ENCODE data around the gene HIRA. TPM values are rescaled to one million over a fixed set of nuclear protein-coding genes. Genes with fewer than 3 reads are reported as not detected.

Gene HIRA
- total RNA-seq, 3 donors from 2014 or later: 13.5 to 22.9 (median 18.4) TPM

- Histone ChIP-seq H3K9me3 (no peaks in the 10 kb centered on the region), H3K4me1 (no peaks in the 10 kb centered on the region), H3K27me3 (no peaks in the 10 kb centered on the region), H3K27ac (no peak overlapping the region), H3K4me3 (no peak overlapping the region), H3K36me3 (peaks cover 10% of the 10 kb centered on the region)
- intact Hi-C loops (cut with DNase I; ENCODE audit: low total_unique reads): no loop called here
- TF ChIP-seq, protein P1, sequence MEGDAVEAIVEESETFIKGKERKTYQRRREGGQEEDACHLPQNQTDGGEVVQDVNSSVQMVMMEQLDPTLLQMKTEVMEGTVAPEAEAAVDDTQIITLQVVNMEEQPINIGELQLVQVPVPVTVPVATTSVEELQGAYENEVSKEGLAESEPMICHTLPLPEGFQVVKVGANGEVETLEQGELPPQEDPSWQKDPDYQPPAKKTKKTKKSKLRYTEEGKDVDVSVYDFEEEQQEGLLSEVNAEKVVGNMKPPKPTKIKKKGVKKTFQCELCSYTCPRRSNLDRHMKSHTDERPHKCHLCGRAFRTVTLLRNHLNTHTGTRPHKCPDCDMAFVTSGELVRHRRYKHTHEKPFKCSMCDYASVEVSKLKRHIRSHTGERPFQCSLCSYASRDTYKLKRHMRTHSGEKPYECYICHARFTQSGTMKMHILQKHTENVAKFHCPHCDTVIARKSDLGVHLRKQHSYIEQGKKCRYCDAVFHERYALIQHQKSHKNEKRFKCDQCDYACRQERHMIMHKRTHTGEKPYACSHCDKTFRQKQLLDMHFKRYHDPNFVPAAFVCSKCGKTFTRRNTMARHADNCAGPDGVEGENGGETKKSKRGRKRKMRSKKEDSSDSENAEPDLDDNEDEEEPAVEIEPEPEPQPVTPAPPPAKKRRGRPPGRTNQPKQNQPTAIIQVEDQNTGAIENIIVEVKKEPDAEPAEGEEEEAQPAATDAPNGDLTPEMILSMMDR (IDR thresholded peaks at IDR 0.05): no peak
- TF ChIP-seq POLR2AphosphoS5 (IDR thresholded peaks at IDR 0.05) (no peak), POLR2A (IDR thresholded peaks at IDR 0.05) (no peak)
- DNase-seq (ENCODE audit: low spot score in 2 of 2): no peak
Measured at GRCh38 chr22:19360300-19360792, 71.2 kb downstream of the HIRA start.

- intact Hi-C loops (cut with DNase I; ENCODE audit: low total_unique reads): no loop called here
- H3K4me1 ChIP-seq: no peaks in the 10 kb centered on the region
- no peak for DNase-seq (ENCODE audit: low spot score in 2 of 2)
- no peaks in the 10 kb centered on the region for H3K9me3 ChIP-seq
- no peaks in the 10 kb centered on the region for H3K27me3 ChIP-seq
- no peak overlapping the region for H3K4me3 ChIP-seq
- H3K36me3 ChIP-seq: peaks cover 10% of the 10 kb centered on the region
- no peak overlapping the region for H3K27ac ChIP-seq
- no peak for TF ChIP-seq POLR2A (IDR thresholded peaks at IDR 0.05)
- TF ChIP-seq POLR2AphosphoS5 (IDR thresholded peaks at IDR 0.05): no peak
- TF ChIP-seq, protein P1 (IDR thresholded peaks at IDR 0.05): no peak
Measured at GRCh38 chr22:19359554-19360299, 71.8 kb downstream of the HIRA start.

DNA sequence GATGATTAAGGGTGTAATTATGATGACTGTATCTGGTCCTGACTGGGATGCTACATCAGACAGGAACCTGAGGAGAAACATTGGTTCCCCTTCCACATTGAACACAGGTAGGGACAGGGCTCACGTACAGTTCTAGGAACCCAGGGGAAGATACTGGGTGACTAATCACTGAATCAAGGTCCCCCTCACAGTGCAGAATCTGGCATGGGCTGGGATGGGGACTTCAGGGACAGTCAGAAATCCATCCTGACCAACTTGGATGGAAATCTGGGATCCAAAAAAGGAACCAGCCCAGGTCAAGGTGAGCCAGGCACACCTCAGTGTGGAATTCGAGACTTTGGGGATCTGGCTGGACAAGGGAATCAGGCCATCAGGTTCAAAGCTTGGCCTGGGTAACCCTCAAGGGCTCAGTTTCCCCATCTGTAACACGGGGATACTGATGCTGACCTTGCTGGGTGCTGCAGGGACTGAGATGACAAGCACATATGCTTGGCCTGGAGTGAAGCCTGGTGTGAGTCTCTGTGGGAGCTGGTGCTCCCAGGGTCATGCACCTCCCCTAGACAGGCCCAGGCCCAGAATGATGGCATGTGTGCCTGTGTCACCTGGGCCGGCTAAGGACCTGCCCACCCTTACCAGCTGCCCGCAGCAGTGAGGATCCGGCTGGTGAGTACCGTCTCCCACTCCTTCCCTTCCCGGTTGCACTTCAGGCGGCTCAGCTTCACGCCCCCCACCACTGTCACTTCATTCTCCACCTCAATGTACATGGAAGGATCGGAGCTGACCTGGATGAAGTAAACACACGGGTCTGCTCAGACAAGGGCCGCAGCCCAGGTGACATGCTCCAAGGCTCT, 72.6 kb downstream of the HIRA start:
- H3K27me3 ChIP-seq: no peaks in the 10 kb centered on the region
- no peaks in the 10 kb centered on the region for H3K9me3 ChIP-seq
- TF ChIP-seq, protein P1 (IDR thresholded peaks at IDR 0.05): no peak
- TF ChIP-seq POLR2A (IDR thresholded peaks at IDR 0.05): no peak
- no peak for TF ChIP-seq POLR2AphosphoS5 (IDR thresholded peaks at IDR 0.05)
- H3K4me1 ChIP-seq: no peaks in the 10 kb centered on the region
- H3K36me3 ChIP-seq: peaks cover 10% of the 10 kb centered on the region
- H3K27ac ChIP-seq: no peak overlapping the region
- no peak for DNase-seq (ENCODE audit: low spot score in 2 of 2)
- no peak overlapping the region for H3K4me3 ChIP-seq
- intact Hi-C loops (cut with DNase I; ENCODE audit: low total_unique reads): no loop called here

DNA sequence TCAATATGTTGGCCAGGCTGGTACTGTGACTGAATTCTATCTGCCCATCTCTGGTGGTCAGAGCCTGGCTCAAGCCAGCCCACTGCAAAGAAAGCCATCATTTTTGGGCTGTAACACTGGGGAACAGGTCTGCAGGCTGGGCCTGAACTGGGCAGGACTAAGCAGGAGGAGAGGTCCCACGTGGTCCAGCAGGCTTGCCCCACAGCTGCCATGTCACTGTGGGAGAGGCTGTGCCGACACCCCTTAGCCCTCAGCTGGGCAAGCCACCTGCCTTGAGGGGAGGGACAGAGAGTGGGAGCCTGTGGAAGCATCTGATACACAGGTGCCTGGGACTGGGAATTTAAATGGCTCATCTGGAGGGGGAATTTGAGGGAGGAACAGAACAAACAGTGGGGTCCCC, 73.3 kb downstream of the HIRA start:
- no peaks in the 10 kb centered on the region for H3K4me1 ChIP-seq
- H3K36me3 ChIP-seq: peaks cover 10% of the 10 kb centered on the region
- no peak for DNase-seq (ENCODE audit: low spot score in 2 of 2)
- no peak overlapping the region for H3K4me3 ChIP-seq
- no peaks in the 10 kb centered on the region for H3K9me3 ChIP-seq
- H3K27ac ChIP-seq: no peak overlapping the region
- intact Hi-C loops (cut with DNase I; ENCODE audit: low total_unique reads): no loop called here
- no peaks in the 10 kb centered on the region for H3K27me3 ChIP-seq
- TF ChIP-seq POLR2AphosphoS5 (IDR thresholded peaks at IDR 0.05): no peak
- no peak for TF ChIP-seq POLR2A (IDR thresholded peaks at IDR 0.05)
- TF ChIP-seq, protein P1 (IDR thresholded peaks at IDR 0.05): no peak
